ENCODE data around the gene ATXN10. TPM values are rescaled to one million over a fixed set of nuclear protein-coding genes. Genes with fewer than 3 reads are reported as not detected.
"Not testable (repeated sequence)": the region's sequence is repeated elsewhere in the genome, so short reads cannot be mapped to it uniquely, and the experiment has no call there.

Gene ATXN10
- total RNA-seq, 3 donors from 2014 or later, result 59.9 to 136 (median 66.8) TPM

GRCh38 chr22:45709866-45710265 lies 38.2 kb downstream of the ATXN10 start:
- intact Hi-C loops (cut with DNase I, micrococcal nuclease), result no loop called here
- H3K4me3 ChIP-seq, result no peak overlapping the region
- TF ChIP-seq CTCF (IDR thresholded peaks at IDR 0.05), result no peak
- no peaks in the 10 kb centered on the region for H3K9me3 ChIP-seq
- H3K36me3 ChIP-seq (ENCODE audit: low read depth), result no peaks in the 10 kb centered on the region
- no peak for ATAC-seq
- no peaks in the 10 kb centered on the region for H3K4me1 ChIP-seq (ENCODE audit: low read depth)
- DNase-seq, result no peak

- H3K36me3 ChIP-seq (ENCODE audit: low read depth), result no peaks in the 10 kb centered on the region
- no peak for ATAC-seq
These were observed 38.8 kb downstream of the ATXN10 start for GRCh38 chr22:45710469-45710868.

GRCh38 chr22:45714390-45714789 lies 42.8 kb downstream of the ATXN10 start:
- intact Hi-C loops (cut with DNase I, micrococcal nuclease); H3K36me3 ChIP-seq (ENCODE audit: low read depth); DNase-seq; H3K4me1 ChIP-seq (ENCODE audit: low read depth); ATAC-seq; H3K4me3 ChIP-seq; H3K9me3 ChIP-seq: not testable (repeated sequence)

More at GRCh38 chr22:45710469-45710868, 38.8 kb downstream of the ATXN10 start:
- no peak overlapping the region for H3K4me3 ChIP-seq
- no peak for TF ChIP-seq CTCF (IDR thresholded peaks at IDR 0.05)
- intact Hi-C loops (cut with DNase I, micrococcal nuclease), result no loop called here
- H3K4me1 ChIP-seq (ENCODE audit: low read depth), result no peaks in the 10 kb centered on the region
- DNase-seq, result no peak
- no peaks in the 10 kb centered on the region for H3K9me3 ChIP-seq

- Histone ChIP-seq H3K9me3 (no peaks in the 10 kb centered on the region), H3K36me3 (ENCODE audit: low read depth) (no peaks in the 10 kb centered on the region), H3K4me1 (ENCODE audit: low read depth) (no peaks in the 10 kb centered on the region), H3K4me3 (no peak overlapping the region)
- ATAC-seq (no peak), DNase-seq (no peak)
- intact Hi-C loops (cut with DNase I, micrococcal nuclease), result no loop called here
- TF ChIP-seq CTCF (IDR thresholded peaks at IDR 0.05), result no peak
These were observed 46.2 kb downstream of the ATXN10 start for GRCh38 chr22:45717789-45718188.

- TF ChIP-seq CTCF (IDR thresholded peaks at IDR 0.05), result no peak
- ATAC-seq, result no peak
These were observed 46.8 kb downstream of the ATXN10 start for GRCh38 chr22:45718391-45718790.

GRCh38 chr22:45720839-45721378 lies 49.3 kb downstream of the ATXN10 start:
- Histone ChIP-seq H3K4me1 (ENCODE audit: low read depth) (no peaks in the 10 kb centered on the region), H3K9me3 (no peaks in the 10 kb centered on the region), H3K4me3 (no peak overlapping the region), H3K36me3 (ENCODE audit: low read depth) (no peaks in the 10 kb centered on the region)
- no peak for TF ChIP-seq CTCF (IDR thresholded peaks at IDR 0.05)
- DNase-seq (no peak), ATAC-seq (no peak)
- intact Hi-C loops (cut with DNase I, micrococcal nuclease), result no loop called here

More at GRCh38 chr22:45718391-45718790, 46.8 kb downstream of the ATXN10 start:
- H3K36me3 ChIP-seq (ENCODE audit: low read depth), result no peaks in the 10 kb centered on the region
- no peak overlapping the region for H3K4me3 ChIP-seq
- intact Hi-C loops (cut with DNase I, micrococcal nuclease), result no loop called here
- H3K9me3 ChIP-seq, result no peaks in the 10 kb centered on the region
- no peaks in the 10 kb centered on the region for H3K4me1 ChIP-seq (ENCODE audit: low read depth)
- DNase-seq, result no peak
